Middle frontal gyrus (tissue), 1 donor: ENCODE measurements around the gene TOP1.

Source experiments
- DNase-seq: peaks from one replicate; pipeline ENCODE4 v3.0.0-alpha.2; 2015; ENCODE audit warnings: low spot score; ENCODE audit errors: extremely low spot score

TOP1 gene

GRCh38 chr20:41167481-41168253 lies 139.0 kb downstream of the TOP1 start:
- no peak for DNase-seq

- no peak for DNase-seq
These were observed 139.9 kb downstream of the TOP1 start for GRCh38 chr20:41168281-41169161.

DNA sequence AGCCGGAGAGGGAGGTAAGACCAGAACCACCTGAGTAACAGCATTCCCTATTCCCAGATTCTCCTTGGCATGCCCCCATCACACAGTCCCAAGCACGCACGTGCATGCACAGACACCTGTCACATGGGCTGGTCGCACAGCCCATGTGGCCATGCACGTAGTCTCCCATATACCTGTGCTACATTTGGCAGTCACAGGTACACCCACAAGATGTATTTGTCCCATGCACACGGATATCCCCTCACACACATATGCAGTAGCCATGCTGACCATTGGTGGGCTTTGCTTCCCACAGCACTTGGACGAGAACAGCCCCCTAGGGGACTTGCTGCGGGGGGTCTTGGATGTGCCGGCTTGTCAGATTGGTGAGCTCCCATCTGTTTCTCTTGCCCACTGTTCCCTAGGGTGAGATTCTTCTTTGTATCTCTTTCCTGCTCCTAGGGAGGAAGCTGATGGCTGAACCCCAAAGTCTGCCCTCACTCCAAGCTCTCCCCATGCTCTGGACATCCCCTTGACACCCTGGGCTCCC lies 140.6 kb downstream of the TOP1 start:
- DNase-seq = no peak

DNA sequence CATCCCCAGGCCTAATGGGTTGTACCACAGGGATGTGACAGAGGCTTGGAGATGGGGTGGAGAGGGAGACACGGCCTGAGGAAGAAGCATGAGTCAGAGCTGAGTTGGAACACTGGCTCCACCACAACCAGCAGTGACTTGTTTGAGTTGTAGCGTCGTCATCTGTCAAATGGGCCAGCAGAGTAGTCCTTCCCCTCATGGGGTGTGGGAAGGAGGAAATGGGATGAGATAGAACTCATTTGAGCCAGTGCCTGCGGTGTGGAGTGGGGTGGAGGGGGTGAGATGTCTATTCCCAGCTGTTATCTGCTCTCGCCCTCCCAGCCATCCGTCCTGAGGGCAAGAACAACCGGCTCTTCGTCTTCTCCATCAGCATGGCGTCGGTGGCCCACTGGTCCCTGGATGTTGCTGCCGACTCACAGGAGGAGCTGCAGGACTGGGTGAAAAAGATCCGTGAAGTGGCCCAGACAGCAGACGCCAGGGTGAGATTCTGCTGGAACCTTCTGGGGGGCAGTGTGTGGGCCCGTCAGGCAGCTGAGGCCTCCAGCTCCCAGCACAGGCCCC lies 141.2 kb downstream of the TOP1 start:
- DNase-seq = no peak

- no peak for DNase-seq
These were observed 141.9 kb downstream of the TOP1 start for GRCh38 chr20:41170386-41171105.

GRCh38 chr20:41171736-41172295 lies 143.2 kb downstream of the TOP1 start:
- DNase-seq = no peak

- DNase-seq = no peak
These were observed 143.9 kb downstream of the TOP1 start for GRCh38 chr20:41172296-41173140.

DNA sequence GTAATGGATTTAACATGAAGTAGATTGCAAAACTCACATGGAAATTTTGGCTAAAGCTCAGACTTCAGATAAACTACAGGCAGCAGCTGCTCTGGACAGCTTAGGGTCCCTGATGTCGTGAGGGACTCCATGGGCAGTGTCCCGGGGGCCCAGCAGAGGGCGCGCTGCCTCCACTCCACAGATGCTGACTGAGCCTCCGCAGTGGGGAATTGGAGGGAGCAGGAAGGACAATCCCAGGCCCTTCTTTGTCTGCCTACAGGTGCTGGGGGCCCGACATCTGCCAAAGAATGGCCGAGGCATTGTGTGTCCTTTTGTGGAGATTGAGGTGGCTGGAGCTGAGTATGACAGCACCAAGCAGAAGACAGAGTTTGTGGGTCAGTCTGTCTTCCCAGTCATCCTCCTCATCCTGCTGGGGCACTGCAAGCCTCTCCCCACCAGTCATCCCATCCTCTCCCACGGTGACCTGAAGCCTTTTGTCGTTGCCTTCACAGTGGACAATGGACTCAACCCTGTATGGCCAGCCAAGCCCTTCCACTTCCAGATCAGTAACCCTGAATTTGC lies 144.6 kb downstream of the TOP1 start:
- DNase-seq = peak; percentile 72

DNA sequence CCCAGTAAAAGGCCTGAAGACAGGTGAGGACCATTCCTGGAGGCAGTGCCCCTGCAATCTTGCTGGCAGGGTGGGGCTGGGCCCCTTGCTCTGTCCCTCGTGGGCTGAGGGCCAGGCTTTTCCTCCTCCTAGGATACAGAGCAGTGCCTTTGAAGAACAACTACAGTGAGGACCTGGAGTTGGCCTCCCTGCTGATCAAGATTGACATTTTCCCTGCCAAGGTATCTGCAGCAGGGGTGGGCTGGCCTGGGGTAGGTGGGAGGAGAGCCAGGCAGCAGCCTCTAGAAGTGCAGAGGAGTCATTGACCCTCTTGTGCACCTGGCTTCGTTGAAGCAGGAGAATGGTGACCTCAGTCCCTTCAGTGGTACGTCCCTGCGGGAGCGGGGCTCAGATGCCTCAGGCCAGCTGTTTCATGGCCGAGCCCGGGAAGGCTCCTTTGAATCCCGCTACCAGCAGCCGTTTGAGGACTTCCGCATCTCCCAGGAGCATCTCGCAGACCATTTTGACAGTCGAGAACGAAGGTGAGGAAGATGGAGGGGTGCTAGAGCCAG lies 145.2 kb downstream of the TOP1 start:
- DNase-seq = no peak
